Measurements from ENCODE around the gene WFS1.

Gene WFS1, protein sequence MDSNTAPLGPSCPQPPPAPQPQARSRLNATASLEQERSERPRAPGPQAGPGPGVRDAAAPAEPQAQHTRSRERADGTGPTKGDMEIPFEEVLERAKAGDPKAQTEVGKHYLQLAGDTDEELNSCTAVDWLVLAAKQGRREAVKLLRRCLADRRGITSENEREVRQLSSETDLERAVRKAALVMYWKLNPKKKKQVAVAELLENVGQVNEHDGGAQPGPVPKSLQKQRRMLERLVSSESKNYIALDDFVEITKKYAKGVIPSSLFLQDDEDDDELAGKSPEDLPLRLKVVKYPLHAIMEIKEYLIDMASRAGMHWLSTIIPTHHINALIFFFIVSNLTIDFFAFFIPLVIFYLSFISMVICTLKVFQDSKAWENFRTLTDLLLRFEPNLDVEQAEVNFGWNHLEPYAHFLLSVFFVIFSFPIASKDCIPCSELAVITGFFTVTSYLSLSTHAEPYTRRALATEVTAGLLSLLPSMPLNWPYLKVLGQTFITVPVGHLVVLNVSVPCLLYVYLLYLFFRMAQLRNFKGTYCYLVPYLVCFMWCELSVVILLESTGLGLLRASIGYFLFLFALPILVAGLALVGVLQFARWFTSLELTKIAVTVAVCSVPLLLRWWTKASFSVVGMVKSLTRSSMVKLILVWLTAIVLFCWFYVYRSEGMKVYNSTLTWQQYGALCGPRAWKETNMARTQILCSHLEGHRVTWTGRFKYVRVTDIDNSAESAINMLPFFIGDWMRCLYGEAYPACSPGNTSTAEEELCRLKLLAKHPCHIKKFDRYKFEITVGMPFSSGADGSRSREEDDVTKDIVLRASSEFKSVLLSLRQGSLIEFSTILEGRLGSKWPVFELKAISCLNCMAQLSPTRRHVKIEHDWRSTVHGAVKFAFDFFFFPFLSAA

DNA sequence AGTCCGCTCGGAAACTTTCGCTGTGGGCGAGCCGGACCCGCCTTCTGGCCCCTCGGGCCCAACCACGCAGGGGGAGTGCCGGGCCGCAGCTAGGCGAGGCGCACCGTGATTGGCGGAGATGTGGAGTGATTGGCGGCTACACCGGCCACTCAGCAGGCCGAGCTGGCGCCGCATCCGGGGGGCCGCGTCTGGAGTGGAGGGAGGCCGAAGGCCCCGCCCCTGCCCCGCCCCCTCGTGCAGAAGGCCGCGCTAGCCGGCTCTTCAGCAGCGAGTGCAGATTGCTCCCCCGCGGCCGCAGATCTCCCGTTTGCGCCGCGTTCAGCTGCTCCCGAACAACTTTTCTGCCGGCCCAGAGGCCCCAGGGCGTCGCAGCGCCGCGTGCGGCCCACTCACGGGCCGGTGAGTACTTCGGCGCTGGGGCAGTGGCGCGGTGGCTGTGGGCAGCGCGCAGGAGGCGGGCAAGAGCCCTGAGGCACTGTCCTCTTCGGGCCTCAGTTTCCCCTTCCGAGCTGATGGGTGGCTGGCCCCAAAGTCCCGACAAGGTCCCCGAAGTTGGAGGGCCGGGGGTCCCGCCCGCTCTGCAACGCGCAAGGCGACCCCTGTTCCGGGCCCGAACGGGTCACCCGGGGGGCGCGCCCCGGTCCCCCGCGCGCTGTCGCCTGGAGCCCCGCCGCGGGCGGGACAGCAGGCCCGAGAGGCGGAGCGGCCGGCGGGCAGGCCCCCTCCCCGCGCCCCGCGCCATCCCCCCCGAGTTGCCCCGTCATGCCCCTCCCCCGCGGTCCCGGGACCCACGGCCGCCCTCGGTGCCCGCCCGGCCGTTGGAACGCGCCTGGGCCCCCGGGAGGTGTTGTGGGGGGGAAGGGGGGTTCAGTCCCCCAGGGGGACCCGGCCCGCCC lies at the start of gene WFS1:
TSS of gene WFS1 (plus strand) at position 235 of the 896 bp plus-strand sequence. CDS start 7,606 bp downstream, outside the sequence.
- DNase-seq, result peak; percentile 70

DNA sequence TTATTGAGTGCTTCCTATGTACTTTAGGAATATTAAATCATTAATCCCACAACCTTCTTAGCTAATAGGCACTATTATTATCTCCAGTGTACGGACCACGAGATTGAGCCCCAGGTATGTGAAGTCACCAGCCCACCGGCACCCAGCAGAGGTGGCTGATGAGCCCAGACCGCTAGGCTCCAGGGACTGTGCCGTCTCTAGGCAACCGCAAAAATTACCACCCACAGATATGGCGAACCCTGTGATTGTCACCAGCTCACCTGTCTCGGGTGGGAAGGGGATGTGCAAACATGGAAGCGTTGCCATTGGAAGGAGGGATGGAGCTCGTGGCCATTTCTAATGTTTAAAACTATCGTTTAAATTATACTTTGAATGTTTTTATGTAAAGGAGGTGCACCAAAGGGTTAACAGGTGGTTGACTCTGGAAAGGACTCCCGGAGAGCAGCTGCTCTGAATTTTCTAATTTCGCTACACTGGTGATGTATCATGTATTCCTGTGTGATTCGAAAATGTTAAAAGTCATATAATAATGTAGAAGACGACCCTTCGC lies 48.3 kb upstream of the WFS1 start:
- DNase-seq, result no peak

DNA sequence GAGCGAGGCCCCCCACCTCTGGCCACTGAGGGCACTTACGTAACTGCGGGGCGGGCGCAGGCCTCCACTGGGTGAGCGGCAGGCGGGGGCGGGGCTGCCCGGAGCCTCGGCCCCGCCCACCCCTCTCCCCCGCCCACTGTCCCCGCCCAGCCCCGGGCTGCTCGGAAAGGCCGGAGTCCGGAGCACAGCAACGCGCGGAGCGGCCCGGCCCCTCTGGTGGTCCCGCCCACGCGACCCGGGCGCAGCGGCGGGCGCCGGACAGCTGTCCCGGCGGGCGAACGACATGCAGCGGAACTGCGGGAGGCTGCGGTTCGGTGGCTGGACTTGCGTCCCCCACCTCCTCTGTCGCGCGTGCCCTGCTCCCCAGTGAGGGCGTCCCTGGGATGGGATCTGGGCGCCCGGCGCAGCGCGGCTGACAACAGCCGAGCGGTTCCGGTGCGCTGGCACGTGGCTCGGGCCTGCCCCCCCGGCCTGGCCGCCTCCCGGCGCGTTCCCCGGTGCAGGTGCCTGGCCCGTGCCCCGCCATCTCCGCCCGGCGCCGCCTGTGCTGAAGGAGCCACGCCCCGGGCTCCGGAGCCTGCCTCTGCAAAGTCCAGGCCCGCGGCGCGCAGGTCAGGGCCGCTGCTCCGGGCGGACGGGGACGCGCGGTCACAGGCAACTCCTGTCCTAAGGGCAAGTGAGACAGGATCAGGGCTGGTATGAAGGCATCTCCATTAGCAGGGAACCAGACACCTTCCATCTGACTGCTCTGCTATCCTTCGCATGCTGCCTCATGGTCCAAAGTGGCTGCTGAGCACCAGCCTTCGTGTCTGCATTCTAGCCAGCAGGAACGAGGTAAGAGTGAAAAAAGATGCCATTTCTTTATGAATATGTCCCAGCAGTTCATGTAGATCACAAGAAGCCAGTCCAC lies 47.5 kb upstream of the WFS1 start:
- no peak for DNase-seq

DNA sequence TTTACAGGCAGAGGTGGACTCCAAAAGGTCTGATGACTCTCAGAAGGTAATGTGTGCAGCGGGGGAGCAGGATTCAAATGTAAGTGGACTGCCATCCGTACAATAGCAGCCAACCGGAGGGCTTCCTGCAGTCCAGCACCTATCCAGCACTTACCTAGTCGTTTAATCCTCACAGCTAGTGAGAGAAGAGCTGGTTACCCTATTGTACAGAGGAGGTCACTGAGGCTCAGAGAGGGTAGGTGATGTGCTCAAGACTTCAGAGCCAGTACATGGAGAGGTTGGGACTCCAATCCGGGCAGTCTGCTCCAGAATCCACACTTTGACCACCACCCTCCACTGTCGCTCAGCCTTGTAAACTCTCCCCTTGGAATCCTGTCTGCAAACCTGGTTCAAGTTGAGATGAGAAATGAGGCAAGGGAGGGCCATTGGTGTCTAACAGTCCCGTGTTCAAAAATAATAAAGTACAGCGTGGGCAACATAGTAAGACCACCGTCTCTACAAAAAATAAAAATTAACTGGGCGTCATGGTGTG lies 46.8 kb upstream of the WFS1 start:
- no peak for DNase-seq

DNA sequence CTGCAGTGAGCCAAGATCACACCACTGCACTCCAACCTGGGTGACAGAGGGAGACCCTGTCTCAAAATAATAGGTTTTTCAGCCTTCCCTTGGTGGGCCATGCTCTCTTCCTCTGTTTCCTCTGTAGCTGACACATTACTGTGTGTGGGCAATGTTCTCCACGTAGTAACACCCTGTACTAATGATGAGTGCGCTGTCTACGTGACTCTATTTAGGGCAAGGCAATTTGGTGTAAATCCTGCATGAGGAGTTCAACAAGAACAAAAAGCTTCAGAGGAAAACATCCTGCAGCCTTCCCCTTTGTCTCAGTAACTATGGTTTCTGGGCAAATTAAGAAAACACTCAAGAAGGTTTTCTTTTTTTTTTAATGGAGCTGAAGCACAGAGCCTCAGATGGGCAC lies 44.9 kb upstream of the WFS1 start:
- DNase-seq, result no peak

DNA sequence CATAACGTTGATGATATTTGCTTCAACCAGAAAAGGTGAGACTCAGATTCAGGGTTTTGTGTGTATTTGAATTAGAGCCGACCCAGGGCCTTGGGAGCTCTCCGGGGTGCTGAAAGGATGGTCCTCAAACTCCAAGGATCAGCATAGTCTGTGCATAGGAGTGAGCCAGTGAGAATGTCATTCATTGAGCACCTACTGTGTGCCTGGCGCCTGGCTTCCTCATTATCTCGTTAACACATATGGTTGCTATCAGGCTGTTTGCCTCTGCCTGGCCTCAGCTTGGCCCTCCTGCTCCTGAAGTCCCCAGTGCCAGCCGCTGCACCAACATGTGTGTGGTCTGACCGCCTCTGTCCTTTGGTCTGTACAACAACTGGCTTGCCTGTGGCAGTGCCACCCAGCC lies 44.2 kb upstream of the WFS1 start:
- DNase-seq, result peak in 1 of 2 experiments; percentile 3

DNA sequence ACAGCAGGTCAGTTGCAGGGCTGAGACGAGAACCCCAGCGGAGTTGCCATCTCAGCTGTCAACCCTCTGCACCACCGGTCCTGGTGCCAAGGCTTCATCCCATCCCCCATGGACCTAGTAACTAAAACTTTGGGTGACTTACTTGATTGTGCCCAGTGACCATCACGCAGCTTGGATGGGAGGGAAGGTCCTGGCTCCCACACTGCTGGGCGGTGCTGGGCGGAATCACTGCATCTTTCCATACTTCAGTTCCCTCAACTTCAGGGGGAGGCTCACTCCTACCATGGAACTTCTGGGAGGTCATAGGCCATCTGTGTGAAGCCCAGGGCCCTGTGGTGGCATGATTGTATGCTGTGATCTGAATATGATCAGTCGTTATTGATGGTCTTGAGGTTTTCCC lies 43.1 kb upstream of the WFS1 start:
- no peak for DNase-seq

DNA sequence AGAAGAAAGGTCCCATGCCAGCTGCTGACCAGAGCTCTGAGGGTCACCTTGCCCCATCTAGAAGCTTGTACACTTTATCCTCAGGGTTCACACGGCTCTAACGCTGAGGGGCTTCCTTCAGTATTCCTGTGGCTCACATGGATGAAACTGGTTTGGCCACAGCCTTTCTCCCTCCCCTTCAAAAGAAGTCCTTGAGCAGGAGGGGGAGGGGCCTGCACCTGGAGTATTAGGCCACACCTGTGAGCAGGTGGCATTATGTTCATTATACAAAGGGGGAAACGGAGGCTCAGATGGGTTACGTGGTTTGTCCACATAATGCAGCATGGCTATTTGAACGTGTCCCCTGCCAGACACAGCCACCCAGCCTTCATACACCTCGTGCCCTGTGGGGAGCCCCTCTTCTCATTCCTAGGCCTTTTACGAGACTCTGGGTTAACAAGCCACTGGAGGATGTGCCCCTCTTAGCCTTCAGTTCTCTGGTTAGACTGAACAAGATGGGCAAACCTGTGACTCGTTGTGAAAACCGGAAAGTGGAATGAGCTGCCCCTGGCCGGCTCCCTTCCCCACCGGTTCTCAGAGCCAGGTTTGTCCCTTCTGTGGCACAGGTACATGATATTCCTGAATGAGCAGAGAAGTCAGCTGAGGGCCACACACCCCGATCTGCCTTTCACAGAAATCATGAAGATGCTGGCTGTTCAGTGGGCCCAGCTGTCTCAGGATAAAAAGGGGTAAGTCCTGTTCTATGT lies 42.1 kb upstream of the WFS1 start:
- DNase-seq, result no peak

DNA sequence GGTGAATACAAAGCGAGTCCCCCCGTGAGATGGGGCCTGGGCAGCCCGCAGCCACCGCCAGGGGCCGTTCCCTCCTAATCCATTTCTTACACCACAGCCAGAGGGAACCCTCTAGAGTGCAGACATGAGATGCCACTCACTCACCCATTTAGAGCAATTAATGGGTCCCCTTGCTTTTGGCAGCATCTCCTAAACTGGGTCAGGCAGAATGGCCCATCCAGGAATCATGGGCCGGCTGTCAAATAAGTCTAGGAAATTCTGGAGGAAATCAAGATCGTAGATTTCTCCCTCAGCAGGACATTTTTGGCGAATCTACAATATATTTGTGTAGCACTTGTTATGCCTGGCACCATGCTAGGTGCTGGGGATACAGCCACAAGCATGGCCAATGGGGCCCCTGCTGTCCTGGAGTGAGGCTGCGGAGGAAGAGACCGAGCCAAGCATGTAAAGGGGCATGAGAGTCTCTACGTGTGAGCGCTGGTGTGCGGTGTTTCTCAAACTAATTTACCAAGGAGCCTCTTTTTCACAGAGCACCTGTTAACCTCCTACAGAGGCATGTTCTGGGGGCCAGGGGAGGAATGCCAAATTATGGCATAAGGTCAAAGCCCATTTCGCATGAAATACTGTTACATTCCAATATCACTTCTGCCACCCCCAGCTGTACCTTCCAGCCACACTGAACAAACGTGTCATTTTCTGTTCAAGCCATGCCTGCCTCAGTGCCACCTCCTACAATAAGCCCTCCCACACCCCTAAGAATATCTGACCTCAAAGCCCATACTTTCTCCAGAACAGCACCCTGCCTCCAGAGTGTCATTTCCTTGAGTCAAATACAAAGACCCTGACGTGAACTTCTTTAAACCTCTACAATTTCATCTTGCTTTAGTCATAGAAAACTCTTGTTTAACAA lies 41.2 kb upstream of the WFS1 start:
- DNase-seq, result no peak

DNA sequence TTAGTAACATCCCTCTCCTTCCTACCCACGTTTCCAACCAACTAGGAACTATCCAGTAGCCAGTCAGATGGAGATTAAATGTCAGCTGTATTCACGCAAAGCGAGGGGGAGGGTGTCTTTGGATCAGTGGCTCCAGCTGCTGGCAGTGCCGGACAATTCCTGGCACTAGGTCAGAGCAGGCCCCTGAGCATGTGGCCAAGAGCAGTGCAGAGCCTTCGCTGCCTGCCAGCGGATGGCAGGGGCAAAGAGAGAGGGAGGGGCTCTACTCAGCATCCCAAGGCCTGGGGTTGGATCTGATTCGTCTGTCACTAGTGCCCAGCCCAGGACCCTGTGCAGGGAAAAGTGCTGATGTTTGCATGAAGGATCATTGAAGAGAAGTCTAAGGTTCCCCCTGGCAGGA lies 40.6 kb upstream of the WFS1 start:
- DNase-seq, result no peak

DNA sequence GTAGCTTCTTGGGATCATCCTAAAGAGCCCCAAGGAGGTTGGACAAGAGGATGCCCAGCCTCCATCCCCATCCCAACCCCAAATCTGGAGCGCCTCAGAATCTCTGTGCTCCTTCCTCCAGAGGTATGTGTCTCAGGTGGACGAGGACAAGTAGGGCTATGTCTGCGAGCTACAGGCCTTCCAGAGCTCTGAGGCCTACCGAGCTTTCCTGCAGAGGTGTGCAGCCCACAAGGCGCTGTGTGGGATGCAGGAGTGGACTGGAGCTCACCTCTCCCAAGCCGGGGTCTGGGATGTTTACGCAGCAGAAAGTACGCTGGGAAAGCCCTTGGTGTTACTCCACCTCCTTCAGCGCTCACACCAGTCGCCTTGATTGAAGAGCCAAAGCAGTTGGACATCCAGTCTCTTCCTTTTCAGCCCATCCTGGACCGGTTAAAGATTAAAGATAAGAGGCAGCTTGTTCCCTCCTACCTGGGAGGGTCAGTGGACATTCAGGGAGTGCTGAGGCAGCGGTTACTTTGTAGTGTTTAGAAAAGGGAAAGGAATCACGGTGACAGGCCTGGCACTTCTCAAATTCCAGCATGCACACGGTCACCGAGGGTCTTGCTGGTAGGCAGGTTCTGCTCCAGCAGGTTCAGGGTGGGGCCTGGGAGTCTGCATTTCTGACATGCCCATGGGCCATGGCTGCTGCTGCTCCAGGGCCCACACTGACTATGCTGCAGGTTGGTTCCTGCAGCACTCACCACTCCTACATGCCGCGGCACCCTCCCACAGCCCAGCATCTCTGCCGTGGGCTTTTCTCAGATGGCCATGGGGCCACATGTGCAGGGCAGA lies 39.8 kb upstream of the WFS1 start:
- no peak for DNase-seq

DNA sequence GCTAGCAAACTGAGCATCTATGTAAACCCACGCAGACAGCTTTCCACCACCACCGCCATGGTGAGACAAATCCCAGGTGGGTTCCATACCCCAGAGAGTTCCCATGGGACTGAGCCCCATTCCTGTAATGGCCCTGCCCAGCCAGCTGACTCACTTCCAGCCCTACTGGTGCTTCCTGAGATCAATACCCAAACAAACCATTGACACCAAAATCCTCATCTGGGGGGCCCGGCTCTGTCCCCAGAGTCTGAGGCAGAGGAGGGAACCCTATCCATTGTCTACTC lies 39.2 kb upstream of the WFS1 start:
- no peak for DNase-seq

DNA sequence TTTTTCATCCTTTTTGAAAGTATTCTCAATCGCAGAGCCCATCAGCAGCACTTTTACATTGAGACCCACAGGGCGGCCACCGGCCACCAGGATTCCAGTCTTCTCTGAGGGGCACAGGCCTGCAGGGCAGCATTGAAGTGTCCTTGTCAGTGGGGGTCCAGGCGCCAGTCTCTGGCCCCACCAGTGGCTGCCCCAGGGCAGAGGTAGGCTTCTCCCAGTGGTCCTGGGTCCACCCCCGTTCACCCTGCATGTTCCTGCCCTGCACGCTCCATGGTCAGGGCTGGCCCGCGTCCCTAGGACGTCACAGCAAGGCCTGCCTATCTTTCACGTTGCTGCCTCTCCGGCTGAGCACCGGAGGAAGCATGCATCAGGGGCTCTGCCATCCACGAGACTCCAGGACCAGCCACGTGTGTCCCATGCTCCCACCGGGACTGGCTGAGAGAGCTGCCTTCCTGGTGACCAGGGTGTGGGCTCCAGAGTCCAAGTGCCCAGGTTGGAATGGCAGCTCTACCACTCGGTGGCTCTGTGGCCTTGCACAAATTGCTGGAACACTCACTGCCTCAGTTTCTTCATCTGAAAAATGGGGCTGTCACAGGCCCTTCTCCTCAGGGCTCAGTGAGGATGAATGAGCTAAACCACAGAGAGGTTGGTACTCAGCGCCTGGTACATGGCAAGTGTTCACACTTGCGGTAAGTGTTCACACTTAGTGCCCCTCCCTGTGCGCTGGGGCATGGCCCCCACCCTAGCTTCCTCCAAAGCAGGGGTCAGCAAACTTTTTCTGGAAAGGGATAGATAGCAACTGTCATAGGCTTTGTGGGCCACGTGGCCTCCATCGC lies 38.6 kb upstream of the WFS1 start:
- no peak for DNase-seq

DNA sequence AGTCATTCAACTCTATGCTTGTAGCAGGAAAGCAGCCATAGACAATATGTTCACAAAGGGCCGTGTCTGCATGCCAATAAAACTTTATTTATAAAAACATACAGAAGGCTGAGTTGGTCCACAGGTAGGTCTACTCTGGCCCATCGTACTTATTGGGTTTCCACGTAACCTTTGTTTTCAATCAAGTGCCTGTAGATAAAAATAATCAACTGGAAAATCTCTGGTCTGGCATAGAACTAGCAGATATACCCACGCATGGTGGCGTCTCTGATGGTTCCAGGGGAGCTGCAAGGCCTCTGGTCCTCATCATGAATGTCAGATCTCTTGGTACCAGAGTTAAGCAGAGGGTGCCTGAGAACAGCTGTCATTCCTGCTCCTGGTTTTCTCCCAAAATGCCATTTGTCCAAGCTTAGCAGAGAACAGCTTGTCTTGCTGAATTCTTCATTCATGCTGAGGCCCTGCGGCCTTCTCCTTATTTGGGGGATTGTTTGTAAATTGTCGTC lies 37.9 kb upstream of the WFS1 start:
- DNase-seq, result no peak

DNA sequence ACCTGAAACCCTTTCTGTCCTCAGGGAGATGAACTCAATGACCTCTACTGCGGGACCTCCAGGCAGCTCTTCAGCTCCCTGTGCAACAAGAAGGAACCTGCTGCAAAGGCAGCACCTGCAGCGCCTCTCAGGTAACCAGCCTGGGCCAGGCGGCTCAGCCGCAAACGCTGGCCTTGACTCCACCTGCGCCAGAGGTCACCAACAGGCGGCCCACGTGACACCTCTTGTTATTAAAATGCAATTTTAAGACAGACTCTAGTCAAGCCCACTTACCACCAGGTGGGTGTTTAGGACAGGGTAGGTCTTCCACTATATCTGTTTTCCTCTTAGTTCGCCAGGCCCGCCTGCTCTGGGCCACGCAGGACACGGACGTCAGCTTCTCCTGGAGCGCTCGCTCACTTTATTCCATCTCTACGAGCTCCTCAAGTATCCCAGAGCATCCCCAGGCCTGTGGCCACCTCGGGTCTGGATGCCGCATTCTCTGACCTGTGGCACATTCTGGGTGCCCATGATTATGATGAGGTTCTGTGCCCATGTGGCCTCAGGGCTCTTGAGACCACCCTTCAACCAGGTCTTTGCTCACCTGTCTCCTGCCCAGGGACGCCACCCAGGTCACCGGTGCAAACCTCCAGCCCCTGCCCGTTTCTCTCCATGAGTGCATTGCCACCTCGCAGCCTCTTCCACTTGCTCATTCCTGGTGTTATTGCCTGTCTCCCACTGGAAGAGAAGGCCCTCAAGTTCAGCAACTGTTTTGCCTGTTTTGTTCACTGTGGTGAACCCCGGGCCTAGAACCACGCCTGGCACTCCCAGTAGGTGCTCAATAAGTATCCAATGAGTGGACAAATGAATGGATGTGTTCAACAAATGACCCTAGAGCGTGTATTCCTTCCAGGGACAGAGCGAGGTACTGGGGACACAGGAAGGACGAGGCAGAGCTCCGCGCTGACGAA lies 36.5 kb upstream of the WFS1 start:
- DNase-seq, result no peak

DNA sequence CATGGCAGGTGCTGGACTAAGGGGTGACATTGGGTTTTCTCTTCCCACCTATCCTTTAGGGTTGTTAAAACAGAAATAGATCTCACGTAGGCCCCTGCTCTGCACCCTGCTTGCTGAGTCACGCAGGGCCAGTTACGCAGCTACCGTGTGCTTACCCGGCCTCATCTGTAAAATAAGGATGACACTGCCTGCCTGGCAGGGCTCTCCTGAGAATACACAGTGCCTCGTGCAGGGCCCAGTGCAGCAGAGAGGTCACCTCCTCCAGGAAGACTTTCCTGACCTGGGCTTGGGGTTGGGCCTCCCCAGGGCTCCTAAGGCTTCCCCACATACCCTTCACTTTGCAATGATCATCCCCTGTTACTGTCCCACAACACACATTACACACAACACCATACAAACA lies 35.7 kb upstream of the WFS1 start:
- DNase-seq, result no peak
